Measurements from ENCODE around the gene ANKS3. TPM values are rescaled to one million over a fixed set of nuclear protein-coding genes. Genes with fewer than 3 reads are reported as not detected.

Gene ANKS3
- total and polyA plus RNA-seq, 7 donors: 3.9 to 30.7 (median 20.8) TPM

DNA sequence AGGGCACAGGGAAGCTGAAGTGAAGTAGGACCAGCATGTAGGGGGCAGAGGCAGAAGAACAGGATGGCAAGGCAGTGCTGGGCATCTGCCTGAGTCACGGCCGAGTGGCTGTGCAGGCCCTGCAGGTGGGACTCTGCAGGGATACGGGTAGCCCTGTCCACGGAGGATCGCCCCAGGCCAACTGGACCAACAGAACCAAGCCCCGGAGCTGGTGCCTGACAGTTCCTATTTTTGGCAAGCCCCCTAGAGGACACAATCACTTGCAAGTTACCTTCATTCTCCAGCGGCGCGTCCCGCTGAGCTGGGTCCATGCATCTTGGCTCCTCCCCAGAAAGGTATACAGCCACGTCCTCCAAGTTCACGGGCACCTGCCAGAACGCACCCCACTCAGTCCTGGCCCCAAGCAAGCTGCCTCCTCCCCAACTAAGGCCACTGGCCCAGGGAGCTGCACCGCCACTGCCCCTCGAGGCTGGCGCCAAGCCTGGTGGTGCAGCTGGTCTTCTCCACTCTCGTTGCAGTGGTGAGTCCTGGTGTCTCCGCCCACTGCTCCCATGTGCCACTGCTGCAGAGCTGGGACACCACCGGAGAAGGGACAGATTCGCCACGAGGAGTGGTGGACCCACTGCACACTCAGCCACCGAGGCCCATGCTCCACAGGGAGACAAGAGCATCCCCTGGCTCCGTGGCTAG is 26.3 kb upstream of the ANKS3 start:
- no peaks in the 10 kb centered on the region for H3K27me3 ChIP-seq
- peaks cover 30 to 95% (median 69%) of the 10 kb centered on the region in 4 donors for H3K36me3 ChIP-seq
- 92 to 93% methylated on average over 23 of the region's 23 CpGs for WGBS, 2 donors
- no peaks in the 10 kb centered on the region for H3K9me3 ChIP-seq
- DNase-seq: no peak
- H3K4me3 ChIP-seq: no peak overlapping the region
- intact Hi-C loops (cut with DNase I): no loop called here
- peak overlapping the region in 2 of 4 donors; percentile 2 to 14 for H3K27ac ChIP-seq
- H3K4me1 ChIP-seq: peaks cover 0 to 13% (median 7%) of the 10 kb centered on the region in 4 donors
- TF ChIP-seq POLR2AphosphoS5 (IDR thresholded peaks at IDR 0.05): no peak
- no peak for TF ChIP-seq CTCF (IDR thresholded peaks at IDR 0.05)
- TF ChIP-seq POLR2A (IDR thresholded peaks at IDR 0.05): no peak
- no peak for TF ChIP-seq EP300 (IDR thresholded peaks at IDR 0.05)

DNA sequence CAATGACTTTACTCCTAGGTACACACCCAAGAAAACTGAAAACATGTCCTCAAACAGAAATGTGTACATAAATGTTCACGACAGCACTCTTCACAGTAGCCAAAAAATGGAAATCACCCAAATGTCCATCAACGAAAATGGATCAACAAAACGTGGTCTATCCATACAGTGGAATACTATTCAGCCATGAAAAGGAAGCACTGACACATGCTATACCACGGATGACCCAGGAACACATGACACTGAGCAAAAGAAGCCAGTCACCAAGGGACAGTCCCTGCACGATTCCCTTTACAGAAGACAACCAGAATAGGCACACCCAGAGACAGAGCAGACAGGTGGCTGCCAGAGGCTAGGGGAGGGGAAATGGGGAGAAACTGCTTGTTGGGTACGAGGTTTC is 21.6 kb upstream of the ANKS3 start:
- H3K4me1 ChIP-seq: no peaks in the 10 kb centered on the region
- 95 to 96% methylated on average over 6 of the region's 6 CpGs for WGBS, 2 donors
- H3K27me3 ChIP-seq: no peaks in the 10 kb centered on the region
- TF ChIP-seq EP300 (IDR thresholded peaks at IDR 0.05) (no peak), CTCF (IDR thresholded peaks at IDR 0.05) (no peak), POLR2A (IDR thresholded peaks at IDR 0.05) (no peak)
- H3K27ac ChIP-seq: no peak overlapping the region
- H3K9me3 ChIP-seq: no peaks in the 10 kb centered on the region
- H3K4me3 ChIP-seq: no peak overlapping the region
- DNase-seq: no peak
- intact Hi-C loops (cut with DNase I): no loop called here
- H3K36me3 ChIP-seq: peaks cover 49 to 97% (median 83%) of the 10 kb centered on the region in 4 donors

DNA sequence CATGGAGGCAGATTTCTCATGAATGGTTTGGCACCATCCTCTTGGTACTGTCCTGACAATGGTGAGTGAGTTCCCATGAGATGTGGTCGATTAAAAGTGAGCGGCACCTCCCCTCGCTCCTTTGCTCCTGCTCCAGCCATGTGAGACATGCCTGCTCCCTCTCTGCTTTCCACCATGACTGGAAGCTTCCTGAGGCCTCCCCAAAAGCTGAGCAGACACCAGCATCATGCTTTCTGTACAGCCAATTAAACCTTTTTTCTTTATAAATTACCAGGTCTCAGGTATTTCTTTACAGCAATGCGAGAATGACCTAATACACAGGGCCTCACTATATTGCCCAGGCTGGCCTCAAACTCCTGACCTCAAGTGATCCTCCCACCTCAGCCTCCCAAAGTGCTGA is 20.8 kb upstream of the ANKS3 start:
- intact Hi-C loops (cut with DNase I): no loop called here
- H3K4me1 ChIP-seq: no peaks in the 10 kb centered on the region
- no peak for TF ChIP-seq CTCF (IDR thresholded peaks at IDR 0.05)
- no peak for TF ChIP-seq POLR2AphosphoS5 (IDR thresholded peaks at IDR 0.05)
- TF ChIP-seq EP300 (IDR thresholded peaks at IDR 0.05): no peak
- TF ChIP-seq POLR2A (IDR thresholded peaks at IDR 0.05): no peak
- peaks cover 44 to 95% (median 81%) of the 10 kb centered on the region in 4 donors for H3K36me3 ChIP-seq
- H3K9me3 ChIP-seq: no peaks in the 10 kb centered on the region
- whole genome bisulfite sequencing, 2 donors: 96 to 98% methylated on average over 4 of the region's 4 CpGs
- H3K27ac ChIP-seq: no peak overlapping the region
- no peak overlapping the region for H3K4me3 ChIP-seq
- no peaks in the 10 kb centered on the region for H3K27me3 ChIP-seq
- no peak for DNase-seq

DNA sequence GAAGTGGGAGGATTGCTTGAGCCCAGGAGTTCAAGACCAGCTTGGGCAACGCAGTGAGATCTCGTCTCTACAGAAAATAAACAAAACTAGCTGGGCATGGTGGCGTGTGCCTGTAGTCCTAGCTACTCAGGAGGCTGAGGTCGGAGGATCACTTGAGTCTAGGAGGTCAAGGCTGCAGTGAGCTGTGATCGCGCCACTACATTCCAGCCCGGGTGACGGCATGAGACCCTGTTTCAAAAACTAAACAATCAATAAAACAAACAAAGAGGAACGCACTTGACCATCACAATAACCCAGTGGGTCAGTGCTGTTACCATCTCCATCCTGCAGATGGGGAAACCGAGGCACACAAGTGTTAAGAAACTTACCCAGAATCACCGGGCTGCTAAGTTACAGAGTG is 19.2 kb upstream of the ANKS3 start:
- no peaks in the 10 kb centered on the region for H3K27me3 ChIP-seq
- no peaks in the 10 kb centered on the region for H3K4me1 ChIP-seq
- H3K36me3 ChIP-seq: peaks cover 40 to 86% (median 68%) of the 10 kb centered on the region in 4 donors
- intact Hi-C loops (cut with DNase I): no loop called here
- WGBS, 2 donors: 94% methylated on average over 11 of the region's 11 CpGs
- TF ChIP-seq POLR2A (IDR thresholded peaks at IDR 0.05): no peak
- TF ChIP-seq CTCF (IDR thresholded peaks at IDR 0.05): no peak
- no peak for TF ChIP-seq POLR2AphosphoS5 (IDR thresholded peaks at IDR 0.05)
- TF ChIP-seq EP300 (IDR thresholded peaks at IDR 0.05): no peak
- no peak overlapping the region for H3K4me3 ChIP-seq
- H3K27ac ChIP-seq: no peak overlapping the region
- no peak for DNase-seq
- no peaks in the 10 kb centered on the region for H3K9me3 ChIP-seq
